ENCODE data around the gene RHEX.

- TF ChIP-seq CTCF (IDR thresholded peaks at IDR 0.05) (no peak), POLR2A (IDR thresholded peaks at IDR 0.05) (no peak)
Measured at GRCh38 chr1:206014601-206015000, 38.4 kb upstream of the RHEX start.
